ENCODE measurements around the gene FIBCD1. TPM values are rescaled to one million over a fixed set of nuclear protein-coding genes. Genes with fewer than 3 reads are reported as not detected.

Gene FIBCD1
- total and polyA plus RNA-seq, 8 donors, result 0.18 to 6.4 (median 0.41) TPM; not detected in 4

GRCh38 chr9:130892477-130893304 is 46.4 kb downstream of the FIBCD1 start:
- TF ChIP-seq POLR2A (IDR thresholded peaks at IDR 0.05) (no peak), POLR2AphosphoS5 (IDR thresholded peaks at IDR 0.05) (no peak), EP300 (IDR thresholded peaks at IDR 0.05) (no peak)
- TF ChIP-seq, protein P1, sequence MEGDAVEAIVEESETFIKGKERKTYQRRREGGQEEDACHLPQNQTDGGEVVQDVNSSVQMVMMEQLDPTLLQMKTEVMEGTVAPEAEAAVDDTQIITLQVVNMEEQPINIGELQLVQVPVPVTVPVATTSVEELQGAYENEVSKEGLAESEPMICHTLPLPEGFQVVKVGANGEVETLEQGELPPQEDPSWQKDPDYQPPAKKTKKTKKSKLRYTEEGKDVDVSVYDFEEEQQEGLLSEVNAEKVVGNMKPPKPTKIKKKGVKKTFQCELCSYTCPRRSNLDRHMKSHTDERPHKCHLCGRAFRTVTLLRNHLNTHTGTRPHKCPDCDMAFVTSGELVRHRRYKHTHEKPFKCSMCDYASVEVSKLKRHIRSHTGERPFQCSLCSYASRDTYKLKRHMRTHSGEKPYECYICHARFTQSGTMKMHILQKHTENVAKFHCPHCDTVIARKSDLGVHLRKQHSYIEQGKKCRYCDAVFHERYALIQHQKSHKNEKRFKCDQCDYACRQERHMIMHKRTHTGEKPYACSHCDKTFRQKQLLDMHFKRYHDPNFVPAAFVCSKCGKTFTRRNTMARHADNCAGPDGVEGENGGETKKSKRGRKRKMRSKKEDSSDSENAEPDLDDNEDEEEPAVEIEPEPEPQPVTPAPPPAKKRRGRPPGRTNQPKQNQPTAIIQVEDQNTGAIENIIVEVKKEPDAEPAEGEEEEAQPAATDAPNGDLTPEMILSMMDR (IDR thresholded peaks at IDR 0.05), result no peak
- peaks cover 18 to 46% (median 34%) of the 10 kb centered on the region in 4 donors for H3K4me1 ChIP-seq
- 79 to 89% (median 85%) methylated on average over 24 of the region's 24 CpGs for WGBS, 5 donors
- H3K27ac ChIP-seq, result peak overlapping the region in 2 of 5 donors; percentile 51 to 55
- peaks cover 34 to 63% (median 61%) of the 10 kb centered on the region in 4 donors for H3K36me3 ChIP-seq
- DNase-seq, result no peak
- H3K9me3 ChIP-seq, result no peaks in the 10 kb centered on the region
- H3K4me3 ChIP-seq, result no peak overlapping the region
- intact Hi-C loops (cut with DNase I; ENCODE audit: low total_unique reads), result no loop called here
- peaks cover 0 to 7% (median 5%) of the 10 kb centered on the region in 3 donors for H3K27me3 ChIP-seq

DNA sequence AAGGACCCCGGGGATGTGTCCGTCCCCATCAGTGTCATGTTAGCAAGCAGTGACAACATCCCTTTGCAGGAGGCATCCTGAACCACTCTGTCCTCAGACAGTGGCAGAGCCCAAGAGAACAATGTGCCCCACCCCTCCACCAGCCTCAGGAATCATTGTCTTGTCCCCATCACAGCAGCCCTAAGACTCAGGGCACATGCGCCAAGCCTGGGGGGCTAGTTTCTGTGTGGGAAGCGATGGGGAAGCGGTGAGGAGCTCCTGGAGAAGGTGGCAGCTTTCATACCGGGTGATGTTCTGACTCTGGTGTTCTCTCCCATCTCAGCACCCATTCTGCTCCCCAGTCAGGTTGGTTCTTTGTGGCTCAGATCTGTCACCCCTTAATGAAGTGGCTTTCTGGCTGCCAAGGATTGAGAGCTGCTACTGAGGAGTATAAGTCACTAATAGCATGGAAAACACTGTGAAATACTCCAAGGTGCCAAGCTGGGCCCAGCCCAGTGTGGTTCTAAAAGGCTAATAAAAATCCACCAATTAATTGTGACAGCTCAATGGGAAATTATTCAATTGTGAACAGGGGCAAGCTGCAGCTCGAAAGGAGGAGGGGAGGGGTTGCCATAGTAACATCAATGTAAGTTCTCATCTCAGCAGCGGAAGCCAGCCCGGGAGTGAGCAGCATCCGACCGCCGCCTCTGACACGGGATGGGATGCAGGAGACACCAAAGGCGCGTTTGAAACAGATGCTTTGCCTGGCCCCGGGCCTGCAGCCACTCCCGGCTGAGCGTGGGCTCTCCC is 47.2 kb downstream of the FIBCD1 start:
- no peaks in the 10 kb centered on the region for H3K27me3 ChIP-seq
- peaks cover 18 to 53% (median 40%) of the 10 kb centered on the region in 4 donors for H3K4me1 ChIP-seq
- peak in 1 of 2 donors; percentile 42 for DNase-seq
- no peaks in the 10 kb centered on the region for H3K9me3 ChIP-seq
- no peak overlapping the region for H3K4me3 ChIP-seq
- TF ChIP-seq, protein P1 (IDR thresholded peaks at IDR 0.05), result no peak
- TF ChIP-seq POLR2A (IDR thresholded peaks at IDR 0.05) (no peak), POLR2AphosphoS5 (IDR thresholded peaks at IDR 0.05) (no peak), EP300 (IDR thresholded peaks at IDR 0.05) (no peak)
- WGBS, 5 donors, result 78 to 89% (median 85%) methylated on average over 17 to 18 of the region's 18 CpGs
- H3K36me3 ChIP-seq, result peaks cover 42 to 71% (median 69%) of the 10 kb centered on the region in 4 donors
- intact Hi-C loops (cut with DNase I; ENCODE audit: low total_unique reads), result no loop called here
- H3K27ac ChIP-seq, result no peak overlapping the region

DNA sequence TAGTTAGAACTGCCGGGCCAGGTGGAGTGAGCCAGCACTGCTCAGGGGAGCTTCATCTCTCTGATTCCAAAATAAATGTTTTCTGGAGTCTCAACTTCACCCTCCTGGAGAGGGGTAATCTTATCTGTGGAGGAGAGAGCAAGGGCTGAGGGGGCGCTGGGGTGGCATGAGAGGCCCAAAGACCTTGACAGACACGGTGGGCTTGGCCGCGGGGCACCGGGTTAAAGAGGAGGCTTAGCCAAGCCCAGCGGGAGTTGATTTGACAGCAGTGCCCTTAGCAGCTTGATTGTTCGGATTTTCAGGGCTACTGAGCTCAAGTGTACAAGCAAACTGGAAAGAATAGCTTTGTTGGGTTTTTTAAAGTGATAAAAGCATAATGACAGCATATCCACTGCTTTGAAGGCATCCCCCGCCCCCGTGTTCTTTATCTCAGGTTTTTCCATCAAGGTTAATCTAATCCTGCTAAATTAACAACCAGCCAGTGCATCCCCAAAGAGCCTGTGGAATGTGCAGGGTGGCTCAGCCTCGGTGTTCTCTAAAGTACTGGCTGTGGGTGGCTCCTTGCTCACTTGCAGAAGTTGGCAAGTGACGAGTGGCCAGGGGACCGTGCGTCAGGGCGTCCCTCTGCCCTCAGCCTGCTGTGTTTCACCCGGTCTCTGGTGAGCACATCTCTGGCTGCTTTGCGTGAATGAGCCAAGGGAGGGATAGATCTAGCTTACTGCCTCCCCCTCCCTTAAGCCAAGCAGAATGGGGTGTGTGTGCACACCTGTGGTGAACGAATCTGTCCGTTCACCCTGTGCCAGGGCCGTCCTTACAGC is 48.0 kb downstream of the FIBCD1 start:
- TF ChIP-seq EP300 (IDR thresholded peaks at IDR 0.05), result no peak
- no peak for TF ChIP-seq POLR2AphosphoS5 (IDR thresholded peaks at IDR 0.05)
- TF ChIP-seq, protein P1 (IDR thresholded peaks at IDR 0.05), result no peak
- TF ChIP-seq POLR2A (IDR thresholded peaks at IDR 0.05), result no peak
- no peak overlapping the region for H3K4me3 ChIP-seq

More for the DNA sequence above, 48.0 kb downstream of the FIBCD1 start:
- Histone ChIP-seq H3K4me1 (peaks cover 18 to 57% (median 41%) of the 10 kb centered on the region in 4 donors), H3K9me3 (no peaks in the 10 kb centered on the region), H3K27me3 (no peaks in the 10 kb centered on the region), H3K27ac (no peak overlapping the region), H3K36me3 (peaks cover 50 to 79% (median 77%) of the 10 kb centered on the region in 4 donors)
- 83 to 87% (median 86%) methylated on average over 20 of the region's 20 CpGs for WGBS, 5 donors
- no peak for DNase-seq
- intact Hi-C loops (cut with DNase I; ENCODE audit: low total_unique reads), result no loop called here

Measured in stomach (tissue), 9 donors.